Brain microvascular endothelial cell (primary cell): ENCODE data around the gene CFAP298.

Experiments used
- DNase-seq: peaks from one replicate; pipeline ENCODE4 v3.0.0-alpha.2; 2020
- H3K27ac ChIP-seq: fragments of 250-450 bp; sonication (Bioruptor Pico); 2 replicates; pipeline ENCODE4 v1.5.1; 2020; ENCODE audit warnings: mild to moderate bottlenecking, moderate library complexity
- H3K27me3 ChIP-seq: fragments of 250-450 bp; sonication (Bioruptor Pico); replicated peaks from 2 replicates; pipeline ENCODE4 v1.5.1; 2020; ENCODE audit warnings: mild to moderate bottlenecking
- H3K36me3 ChIP-seq: fragments of 250-450 bp; sonication (Bioruptor Pico); replicated peaks from 2 replicates; pipeline ENCODE4 v1.5.1; 2020; ENCODE audit warnings: mild to moderate bottlenecking
- H3K4me3 ChIP-seq: 2 replicates; pipeline ENCODE4 v1.5.1; 2011; ENCODE audit warnings: low read depth, mild to moderate bottlenecking, control low read depth, low read length, moderate library complexity
- in situ Hi-C: cut with HindIII; loops from 2 replicates; pipeline ENCODE4 v1.10.0; 2017; ENCODE audit warnings: low sequenced_read_pairs, low pct_ligation_motif_present
- TF ChIP-seq, protein P1 (sequence below): IDR thresholded peaks from 2 replicates; pipeline ENCODE4 v1.5.1; 2011; ENCODE audit warnings: low read depth, mild to moderate bottlenecking, moderate library complexity, low read length, control low read depth, inconsistent platforms; ENCODE audit errors: missing control alignments

The CFAP298 gene

DNA sequence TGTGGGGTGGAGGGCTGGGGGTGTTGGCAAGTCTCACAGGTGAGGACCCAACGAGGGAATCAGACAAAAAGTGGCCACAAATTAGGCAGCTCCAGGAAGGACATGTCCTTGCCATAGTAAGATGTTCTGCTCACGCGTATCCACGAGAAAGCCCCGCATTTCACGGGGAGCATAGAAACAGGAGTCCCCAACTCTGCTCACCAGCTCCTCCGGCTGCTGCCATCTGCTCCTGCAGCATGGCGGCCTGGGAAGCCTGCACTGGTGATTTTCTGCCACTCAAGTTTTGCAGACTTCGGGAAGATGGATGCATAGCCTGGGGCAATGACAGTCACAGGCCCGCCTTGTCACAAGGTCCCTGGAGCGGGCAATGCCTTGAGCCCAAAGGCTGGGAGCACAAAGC lies 36.2 kb downstream of the CFAP298 start:
- Histone ChIP-seq H3K36me3 (no peaks in the 10 kb centered on the region), H3K27ac (no peak overlapping the region), H3K27me3 (peaks cover 3% of the 10 kb centered on the region), H3K4me3 (no peak overlapping the region)
- TF ChIP-seq, protein P1, sequence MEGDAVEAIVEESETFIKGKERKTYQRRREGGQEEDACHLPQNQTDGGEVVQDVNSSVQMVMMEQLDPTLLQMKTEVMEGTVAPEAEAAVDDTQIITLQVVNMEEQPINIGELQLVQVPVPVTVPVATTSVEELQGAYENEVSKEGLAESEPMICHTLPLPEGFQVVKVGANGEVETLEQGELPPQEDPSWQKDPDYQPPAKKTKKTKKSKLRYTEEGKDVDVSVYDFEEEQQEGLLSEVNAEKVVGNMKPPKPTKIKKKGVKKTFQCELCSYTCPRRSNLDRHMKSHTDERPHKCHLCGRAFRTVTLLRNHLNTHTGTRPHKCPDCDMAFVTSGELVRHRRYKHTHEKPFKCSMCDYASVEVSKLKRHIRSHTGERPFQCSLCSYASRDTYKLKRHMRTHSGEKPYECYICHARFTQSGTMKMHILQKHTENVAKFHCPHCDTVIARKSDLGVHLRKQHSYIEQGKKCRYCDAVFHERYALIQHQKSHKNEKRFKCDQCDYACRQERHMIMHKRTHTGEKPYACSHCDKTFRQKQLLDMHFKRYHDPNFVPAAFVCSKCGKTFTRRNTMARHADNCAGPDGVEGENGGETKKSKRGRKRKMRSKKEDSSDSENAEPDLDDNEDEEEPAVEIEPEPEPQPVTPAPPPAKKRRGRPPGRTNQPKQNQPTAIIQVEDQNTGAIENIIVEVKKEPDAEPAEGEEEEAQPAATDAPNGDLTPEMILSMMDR, result no peak
- in situ Hi-C loops, result no loop called here
- no peak for DNase-seq

- Histone ChIP-seq H3K36me3 (no peaks in the 10 kb centered on the region), H3K27me3 (peaks cover 3% of the 10 kb centered on the region), H3K27ac (no peak overlapping the region), H3K4me3 (no peak overlapping the region)
- no peak for DNase-seq
- in situ Hi-C loops, result loop anchor here (25.0 kb wide), 1 partner anchor 163 kb away; the partner anchor contains the start of gene EVA1C
- TF ChIP-seq, protein P1, result no peak
Observed at GRCh38 chr21:32574946-32575925, 36.9 kb downstream of the CFAP298 start.

GRCh38 chr21:32572574-32573420 lies 39.4 kb downstream of the CFAP298 start:
- Histone ChIP-seq H3K36me3 (no peaks in the 10 kb centered on the region), H3K27ac (no peak overlapping the region), H3K27me3 (no peaks in the 10 kb centered on the region), H3K4me3 (no peak overlapping the region)
- TF ChIP-seq, protein P1, result no peak
- no peak for DNase-seq
- in situ Hi-C loops, result loop anchor here (25.0 kb wide), 1 partner anchor 160 kb away; the partner anchor contains the start of gene EVA1C

GRCh38 chr21:32570456-32570855 lies 41.7 kb downstream of the CFAP298 start:
- no peak for DNase-seq
- TF ChIP-seq, protein P1, result no peak
- no peak overlapping the region for H3K4me3 ChIP-seq
- H3K36me3 ChIP-seq, result no peaks in the 10 kb centered on the region
- no peaks in the 10 kb centered on the region for H3K27me3 ChIP-seq
- H3K27ac ChIP-seq, result no peak overlapping the region
- in situ Hi-C loops, result loop anchor here (25.0 kb wide), 1 partner anchor 158 kb away; the partner anchor contains the start of gene EVA1C

DNA sequence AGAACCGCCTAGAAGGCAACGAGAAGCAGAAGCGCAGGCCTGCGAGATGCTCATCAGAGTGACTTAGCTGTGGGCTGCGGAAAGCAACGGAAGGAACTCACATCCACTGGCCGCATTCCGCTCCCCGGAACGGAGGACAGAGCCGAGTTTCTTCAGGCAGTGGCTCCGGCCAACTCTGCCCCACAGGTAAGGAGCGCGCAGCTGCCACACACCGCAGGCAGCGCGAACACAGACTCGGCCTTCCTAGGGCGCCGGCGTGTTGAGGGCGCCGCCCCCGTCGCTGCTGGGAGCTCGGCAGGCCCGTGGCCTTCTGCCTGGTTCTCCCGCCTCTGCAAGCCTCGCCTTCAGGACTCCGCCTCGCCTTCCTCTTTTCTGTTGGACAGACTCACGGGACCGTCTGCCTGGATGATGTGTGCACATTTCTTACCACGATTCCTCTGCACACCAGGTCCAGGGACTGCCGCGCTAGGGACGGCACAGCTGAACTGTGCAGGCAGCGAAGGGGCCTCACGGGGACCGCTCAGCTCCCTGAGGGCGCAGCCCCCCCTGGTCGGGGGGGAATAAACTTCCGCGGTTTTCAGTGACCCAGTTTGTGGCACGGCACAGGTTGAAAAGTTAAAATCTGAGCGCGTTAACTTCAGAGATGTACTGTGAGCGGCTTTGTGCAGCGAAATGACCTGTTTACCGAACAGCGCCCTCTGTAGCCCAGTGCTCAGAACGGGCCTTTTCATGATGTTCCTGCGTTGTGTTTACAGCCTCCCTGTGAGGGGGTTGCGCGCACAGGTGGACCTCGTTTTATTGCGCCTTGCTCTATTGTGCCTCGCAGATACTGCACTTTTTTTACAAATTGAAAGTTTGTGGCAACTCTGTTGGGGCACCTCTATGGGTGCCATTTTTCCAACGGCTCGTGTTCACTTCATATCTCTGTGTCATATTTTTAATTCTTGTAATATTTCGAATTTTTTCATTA lies 42.6 kb downstream of the CFAP298 start:
- in situ Hi-C loops, result loop anchor here (25.0 kb wide), 1 partner anchor 157 kb away; the partner anchor contains the start of gene EVA1C
- TF ChIP-seq, protein P1, result peak; percentile 92
- H3K27me3 ChIP-seq, result no peaks in the 10 kb centered on the region
- H3K36me3 ChIP-seq, result no peaks in the 10 kb centered on the region
- peak; percentile 72 for DNase-seq
- H3K27ac ChIP-seq, result peak overlapping the region; percentile 74
- H3K4me3 ChIP-seq, result peak overlapping the region; percentile 70
